Measurements from ENCODE around the gene CRTC2.
A peak's percentile ranks its signal among the peaks of the same experiment; 100 is the strongest.
"Not testable (repeated sequence)": the region's sequence is repeated elsewhere in the genome, so short reads cannot be mapped to it uniquely, and the experiment has no call there.

Gene CRTC2

GRCh38 chr1:153928791-153929341, 29.5 kb downstream of the CRTC2 start:
- no peak for DNase-seq (ENCODE audit: low read depth in 2 of 2)

- no peak for DNase-seq (ENCODE audit: low read depth in 2 of 2)
Observed at GRCh38 chr1:153928245-153928644, 30.2 kb downstream of the CRTC2 start.

- DNase-seq (ENCODE audit: low read depth in 2 of 2) = no peak
Observed at GRCh38 chr1:153926405-153926804, 32.0 kb downstream of the CRTC2 start.

- peak; percentile 98 to 99 for DNase-seq (ENCODE audit: low read depth in 2 of 2)
Observed at GRCh38 chr1:153922972-153923925, 35.2 kb downstream of the CRTC2 start, which contains the start of gene GATAD2B. Gene GATAD2B, minus strand, starts transcription at chr1:153922972. Its CDS starts 94,625 bp downstream, at chr1:153828347.

- DNase-seq (ENCODE audit: low read depth in 2 of 2) = peak; percentile 15 to 44
Observed at GRCh38 chr1:153922076-153922971, 36.1 kb downstream of the CRTC2 start.

GRCh38 chr1:153921803-153922075, 36.7 kb downstream of the CRTC2 start:
- no peak for DNase-seq (ENCODE audit: low read depth in 2 of 2)

- no peak for DNase-seq (ENCODE audit: low read depth in 2 of 2)
Observed at GRCh38 chr1:153921080-153921802, 37.2 kb downstream of the CRTC2 start.

- DNase-seq (ENCODE audit: low read depth in 2 of 2) = no peak
Observed at GRCh38 chr1:153919876-153920852, 38.2 kb downstream of the CRTC2 start.

- no peak for DNase-seq (ENCODE audit: low read depth in 2 of 2)
Observed at GRCh38 chr1:153916297-153916696, 42.1 kb downstream of the CRTC2 start.

- no peak for DNase-seq (ENCODE audit: low read depth in 2 of 2)
Observed at GRCh38 chr1:153912349-153912748, 46.1 kb downstream of the CRTC2 start.

GRCh38 chr1:153910560-153910959, 47.9 kb downstream of the CRTC2 start:
- not testable (repeated sequence) for DNase-seq (ENCODE audit: low read depth in 2 of 2)

- no peak for DNase-seq (ENCODE audit: low read depth in 2 of 2)
Observed at GRCh38 chr1:153908071-153908470, 50.3 kb downstream of the CRTC2 start.

GRCh38 chr1:153907134-153907533, 51.3 kb downstream of the CRTC2 start:
- DNase-seq (ENCODE audit: low read depth in 2 of 2) = no peak

- no peak for DNase-seq (ENCODE audit: low read depth in 2 of 2)
Observed at GRCh38 chr1:153906396-153906795, 52.0 kb downstream of the CRTC2 start.

GRCh38 chr1:153905908-153906307, 52.5 kb downstream of the CRTC2 start:
- DNase-seq (ENCODE audit: low read depth in 2 of 2) = not testable (repeated sequence)

GRCh38 chr1:153903841-153904455, 54.5 kb downstream of the CRTC2 start:
- no peak for DNase-seq (ENCODE audit: low read depth in 2 of 2)

GRCh38 chr1:153899509-153899908, 58.9 kb downstream of the CRTC2 start:
- DNase-seq (ENCODE audit: low read depth in 2 of 2) = no peak

Measured in activated CD8-positive, alpha-beta memory T cell treated with anti-CD3 and anti-CD28 coated beads for 4 hours (primary cell).